ENCODE results near the gene PDGFA. TPM values are rescaled to one million over a fixed set of nuclear protein-coding genes. Genes with fewer than 3 reads are reported as not detected.

PDGFA gene
- total RNA-seq, 1 experiment from 2014 or later: 35.8 TPM

- Histone ChIP-seq H3K18ac (ENCODE audit: insufficient read length, low read depth, low read length) (no peak overlapping the region), H3K27me3 (ENCODE audit: insufficient read depth, low read length) (no peaks in the 10 kb centered on the region), H4K91ac (ENCODE audit: insufficient read length, low read depth, low read length) (no peak overlapping the region), H3K27ac (ENCODE audit: insufficient read length, low read depth, low read length) (no peak overlapping the region), H2BK120ac (ENCODE audit: low read depth, low read length, poor library complexity, severe bottlenecking) (no peak overlapping the region), H3K23ac (ENCODE audit: insufficient read length, low read depth, low read length) (no peak overlapping the region), H3K14ac (ENCODE audit: insufficient read depth, low read length) (no peak overlapping the region; the same call in 1 of the 2 replicates), H2AK5ac (ENCODE audit: insufficient read length, low read length) (no peak overlapping the region), H4K20me1 (ENCODE audit: control insufficient read depth, insufficient read depth, insufficient read length) (no peaks in the 10 kb centered on the region), H3K9me3 (ENCODE audit: control insufficient read depth, low read depth, low read length) (no peaks in the 10 kb centered on the region), H2AFZ (ENCODE audit: low read length) (no peak overlapping the region), H3K9ac (ENCODE audit: extremely low read depth, insufficient read length, low read length) (no peak overlapping the region), H3K79me1 (ENCODE audit: insufficient read depth, low read depth, low read length, poor library complexity, severe bottlenecking) (no peaks in the 10 kb centered on the region), H3K4me1 (ENCODE audit: insufficient read depth, low read length) (no peaks in the 10 kb centered on the region), H3K23me2 (ENCODE audit: insufficient read length, low read depth, low read length, poor library complexity, severe bottlenecking) (no peaks in the 10 kb centered on the region), H3K56ac (ENCODE audit: insufficient read length, low read depth, low read length) (no peak overlapping the region), H2BK5ac (ENCODE audit: insufficient read length, low read length) (no peak overlapping the region), H3K4me2 (ENCODE audit: insufficient read depth, insufficient read length, low read length) (no peak overlapping the region), H3T11ph (ENCODE audit: low read length) (no peak overlapping the region), H4K5ac (ENCODE audit: insufficient read length, low read depth, low read length) (no peak overlapping the region), H2BK15ac (ENCODE audit: low read depth, low read length) (no peak overlapping the region), H2BK20ac (ENCODE audit: low read depth, low read length, poor library complexity, severe bottlenecking) (no peak overlapping the region), H3K4ac (ENCODE audit: low read depth, low read length) (no peak overlapping the region), H4K8ac (replicated peaks; ENCODE audit: insufficient read length, low read depth, low read length) (no peak overlapping the region), H3K79me2 (ENCODE audit: insufficient read depth, low read length) (no peaks in the 10 kb centered on the region), H2BK12ac (ENCODE audit: insufficient read length, low read depth, low read length) (no peak overlapping the region)
- no peak for TF ChIP-seq CTCF (conservative IDR thresholded peaks at IDR 0.05)
- H3K27me3 Mint-ChIP-seq (ENCODE audit: low read depth): peaks cover 9% of the 10 kb centered on the region; the same call in 1 of the 2 replicates
- H3K36me3 Mint-ChIP-seq (ENCODE audit: insufficient read depth in 1 of 3, low read depth in 3 of 3): peaks cover 0 to 11% (median 2%) of the 10 kb centered on the region in 3 experiments; a peak in 3 of 7 replicates
- WGBS (ENCODE audit: extremely low coverage, insufficient read length, low lambda C conversion rate): no CpG with 5 or more reads among the region's 15 CpGs
- H3K27ac Mint-ChIP-seq: no peak overlapping the region
- peaks cover 17 to 28% of the 10 kb centered on the region in 2 experiments for H3K4me1 Mint-ChIP-seq
- peaks cover 9 to 10% of the 10 kb centered on the region in 2 experiments for H3K9me3 Mint-ChIP-seq
- no peak overlapping the region for H3K4me3 Mint-ChIP-seq
- no peak for DNase-seq
Observed at GRCh38 chr7:481219-481930, 38.3 kb downstream of the PDGFA start.

Measured in H9 (cell line).